ENCODE measurements around the gene FMNL2.
"Not testable (repeated sequence)": the region's sequence is repeated elsewhere in the genome, so short reads cannot be mapped to it uniquely, and the experiment has no call there.

FMNL2 gene

GRCh38 chr2:152375174-152375573 lies 40.2 kb downstream of the FMNL2 start:
- DNase-seq (ENCODE audit: low read depth in 2 of 2), result no peak

- no peak for DNase-seq (ENCODE audit: low read depth in 2 of 2)
Observed at GRCh38 chr2:152376385-152376784, 41.4 kb downstream of the FMNL2 start.

GRCh38 chr2:152376968-152377367 lies 42.0 kb downstream of the FMNL2 start:
- no peak for DNase-seq (ENCODE audit: low read depth in 2 of 2)

- DNase-seq (ENCODE audit: low read depth in 2 of 2), result no peak
Observed at GRCh38 chr2:152379089-152379488, 44.1 kb downstream of the FMNL2 start.

GRCh38 chr2:152380261-152381055 lies 45.5 kb downstream of the FMNL2 start:
- no peak for DNase-seq (ENCODE audit: low read depth in 2 of 2)

- no peak for DNase-seq (ENCODE audit: low read depth in 2 of 2)
Observed at GRCh38 chr2:152383702-152384101, 48.7 kb downstream of the FMNL2 start.

GRCh38 chr2:152384992-152385391 lies 50.0 kb downstream of the FMNL2 start:
- DNase-seq (ENCODE audit: low read depth in 2 of 2), result no peak

GRCh38 chr2:152385650-152386049 lies 50.7 kb downstream of the FMNL2 start:
- DNase-seq (ENCODE audit: low read depth in 2 of 2), result no peak

GRCh38 chr2:152386266-152386665 lies 51.3 kb downstream of the FMNL2 start:
- DNase-seq (ENCODE audit: low read depth in 2 of 2), result no peak

- DNase-seq (ENCODE audit: low read depth in 2 of 2), result no peak
Observed at GRCh38 chr2:152387041-152387440, 52.1 kb downstream of the FMNL2 start.

GRCh38 chr2:152388269-152388668 lies 53.3 kb downstream of the FMNL2 start:
- DNase-seq (ENCODE audit: low read depth in 2 of 2), result not testable (repeated sequence)

- no peak for DNase-seq (ENCODE audit: low read depth in 2 of 2)
Observed at GRCh38 chr2:152389483-152389882, 54.5 kb downstream of the FMNL2 start.

- DNase-seq (ENCODE audit: low read depth in 2 of 2), result no peak
Observed at GRCh38 chr2:152390837-152391236, 55.9 kb downstream of the FMNL2 start.

GRCh38 chr2:152391318-152391717 lies 56.3 kb downstream of the FMNL2 start:
- DNase-seq (ENCODE audit: low read depth in 2 of 2), result no peak

- no peak for DNase-seq (ENCODE audit: low read depth in 2 of 2)
Observed at GRCh38 chr2:152393377-152393776, 58.4 kb downstream of the FMNL2 start.

GRCh38 chr2:152394326-152394725 lies 59.4 kb downstream of the FMNL2 start:
- no peak for DNase-seq (ENCODE audit: low read depth in 2 of 2)

- DNase-seq (ENCODE audit: low read depth in 2 of 2), result no peak
Observed at GRCh38 chr2:152395103-152395502, 60.1 kb downstream of the FMNL2 start.

GRCh38 chr2:152395572-152395971 lies 60.6 kb downstream of the FMNL2 start:
- DNase-seq (ENCODE audit: low read depth in 2 of 2), result no peak

GRCh38 chr2:152396051-152396511 lies 61.1 kb downstream of the FMNL2 start:
- no peak for DNase-seq (ENCODE audit: low read depth in 2 of 2)

- DNase-seq (ENCODE audit: low read depth in 2 of 2), result no peak
Observed at GRCh38 chr2:152396763-152397162, 61.8 kb downstream of the FMNL2 start.

GRCh38 chr2:152399003-152399402 lies 64.0 kb downstream of the FMNL2 start:
- no peak for DNase-seq (ENCODE audit: low read depth in 2 of 2)

- no peak for DNase-seq (ENCODE audit: low read depth in 2 of 2)
Observed at GRCh38 chr2:152400607-152401214, 65.7 kb downstream of the FMNL2 start.
